ENCODE data around the gene KLHDC10.

The KLHDC10 gene

DNA sequence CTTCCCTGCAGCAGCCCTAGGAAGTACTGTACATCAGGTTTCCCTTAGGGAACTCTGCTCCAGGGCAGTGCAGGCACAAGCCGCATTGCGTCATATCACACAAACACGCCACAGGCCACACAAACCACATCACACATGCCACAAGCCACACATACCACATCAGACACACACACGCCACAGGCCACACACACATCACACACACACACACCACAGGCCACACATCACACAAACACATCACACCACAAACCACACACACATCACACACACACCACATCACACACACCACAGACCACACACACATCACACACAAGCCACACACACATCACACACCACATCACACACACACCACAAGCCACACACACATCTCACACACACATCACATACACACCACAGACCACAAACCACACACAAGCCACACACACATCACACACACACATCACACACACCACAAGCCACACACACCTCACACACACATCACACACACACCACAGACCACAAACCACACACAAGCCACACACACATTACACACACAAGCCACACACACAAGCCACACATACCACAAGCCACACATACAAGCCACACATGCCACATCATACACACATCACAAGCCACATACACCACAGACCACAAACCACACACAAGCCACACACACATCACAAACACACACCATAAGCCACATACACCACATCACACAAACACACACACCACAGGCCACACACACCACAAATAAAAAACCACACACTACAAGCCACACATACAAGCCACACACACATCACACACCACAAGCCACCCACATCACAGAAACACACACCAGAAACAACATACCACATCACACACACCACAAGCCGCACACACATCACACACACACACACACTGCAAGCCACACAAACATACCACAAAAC, 81.5 kb downstream of the KLHDC10 start:
- TF ChIP-seq POLR2AphosphoS5 (IDR thresholded peaks at IDR 0.05; ENCODE audit: low read depth, low read length) = no peak
- FAIRE-seq (peak; percentile 97), DNase-seq (ENCODE audit: insufficient read length, low spot score) (no peak)

DNA sequence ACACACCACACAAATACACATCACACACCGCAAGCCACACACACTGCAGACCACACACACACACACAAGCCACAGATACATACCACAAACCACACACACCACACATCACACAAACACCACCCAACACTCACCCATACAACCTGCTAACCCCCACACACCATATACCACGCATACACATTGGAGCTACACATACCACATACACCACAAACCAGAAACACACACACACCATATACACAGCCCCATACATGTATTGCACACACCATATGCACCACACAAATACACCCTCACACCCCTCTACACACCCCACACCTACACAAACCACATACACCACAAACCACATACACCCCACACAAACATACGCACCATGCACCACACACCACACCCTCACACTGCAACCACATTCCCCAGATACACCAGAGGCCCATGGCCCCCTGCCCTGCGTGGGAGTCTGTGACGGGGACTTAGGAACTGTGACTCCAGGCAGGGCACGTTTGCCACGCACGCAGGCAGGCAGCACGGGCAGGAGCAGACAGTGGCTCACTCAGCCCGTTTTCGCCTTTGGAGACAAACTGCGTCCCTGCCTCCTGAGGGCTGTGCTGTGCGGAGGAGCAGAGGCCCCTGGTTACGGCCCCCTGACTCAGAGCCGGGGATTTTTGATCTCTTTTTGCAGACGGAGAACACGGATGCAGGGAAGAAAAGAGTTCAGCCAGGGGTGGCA, 82.3 kb downstream of the KLHDC10 start:
- DNase-seq (ENCODE audit: insufficient read length, low spot score) (no peak), FAIRE-seq (no peak)
- TF ChIP-seq TAF1 (IDR thresholded peaks at IDR 0.05; ENCODE audit: low read depth, low read length) (no peak), POLR2AphosphoS5 (IDR thresholded peaks at IDR 0.05; ENCODE audit: low read depth, low read length) (no peak), POU2F2 (IDR thresholded peaks at IDR 0.05; ENCODE audit: low read depth, low read length) (peak; percentile 49; the same call in 1 of the 2 replicates)

DNA sequence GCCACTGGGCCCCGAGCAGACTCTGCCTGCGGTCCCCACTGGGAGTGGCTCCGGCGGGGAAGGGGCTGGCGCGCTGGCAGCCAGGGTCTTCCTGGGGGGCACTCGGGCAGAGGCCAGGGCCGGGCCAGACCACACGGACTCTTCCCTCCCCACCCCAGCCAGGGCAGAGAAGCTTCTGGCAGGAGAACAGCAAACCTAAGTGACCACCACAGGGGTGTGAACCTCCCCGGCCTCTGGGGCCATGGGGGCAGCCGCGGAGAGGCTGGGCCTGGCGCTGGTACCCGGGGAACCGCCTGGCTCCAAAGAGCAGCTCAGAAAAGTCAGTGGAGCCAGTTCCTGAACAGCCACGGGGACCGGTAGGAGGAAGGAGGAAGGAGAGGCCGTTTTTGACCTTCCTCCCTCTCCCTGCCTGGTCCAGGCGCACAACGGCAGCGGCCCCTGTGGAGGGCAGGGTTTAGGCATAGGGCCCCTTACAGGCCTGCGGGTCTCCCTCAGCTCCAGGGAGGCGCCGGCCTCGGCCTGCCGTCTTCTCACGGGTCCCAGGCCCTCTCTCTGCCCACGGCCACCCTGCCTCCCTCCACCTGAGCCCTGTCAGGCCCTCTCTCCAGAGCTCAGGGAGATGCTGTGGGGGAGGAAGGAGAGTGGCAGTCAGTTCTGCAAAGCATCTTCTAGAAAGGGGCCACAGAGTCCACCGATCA, 83.0 kb downstream of the KLHDC10 start:
- no peak for DNase-seq (ENCODE audit: insufficient read length, low spot score)
- TF ChIP-seq PAX5 (IDR thresholded peaks at IDR 0.05; ENCODE audit: insufficient read depth, low read length, severe bottlenecking) (no peak), SPI1 (IDR thresholded peaks at IDR 0.05; ENCODE audit: low read depth, low read length) (no peak), POLR2A (IDR thresholded peaks at IDR 0.05; ENCODE audit: low read depth, low read length) (no peak), POLR2AphosphoS5 (IDR thresholded peaks at IDR 0.05; ENCODE audit: low read depth, low read length) (no peak), TAF1 (IDR thresholded peaks at IDR 0.05; ENCODE audit: low read depth, low read length) (no peak), POU2F2 (IDR thresholded peaks at IDR 0.05; ENCODE audit: low read depth, low read length) (no peak)
- FAIRE-seq = no peak

DNA sequence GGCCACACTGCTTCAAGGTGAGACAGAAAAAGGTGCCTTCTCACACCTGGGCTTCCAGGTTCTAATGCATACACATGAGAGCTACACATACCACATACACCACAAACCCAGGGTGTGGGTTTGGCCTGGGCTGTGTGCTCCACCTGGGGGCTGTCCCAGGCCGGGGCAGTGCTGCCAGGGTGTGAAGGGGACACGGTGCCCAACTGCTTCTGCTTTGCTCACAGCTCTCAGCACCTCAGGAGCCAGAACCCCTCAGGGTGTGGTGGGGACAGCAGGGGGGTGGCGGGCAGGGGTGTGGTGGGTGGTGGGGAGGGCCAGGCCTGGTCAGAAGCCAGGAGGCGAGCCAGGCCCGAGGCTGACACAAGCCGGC, 83.8 kb downstream of the KLHDC10 start:
- FAIRE-seq = no peak
- TF ChIP-seq POLR2AphosphoS5 (IDR thresholded peaks at IDR 0.05; ENCODE audit: low read depth, low read length) = no peak
- TF ChIP-seq TAF1 (IDR thresholded peaks at IDR 0.05; ENCODE audit: low read depth, low read length) = no peak
- no peak for TF ChIP-seq POLR2A (IDR thresholded peaks at IDR 0.05; ENCODE audit: low read depth, low read length)
- no peak for TF ChIP-seq SPI1 (IDR thresholded peaks at IDR 0.05; ENCODE audit: low read depth, low read length)
- no peak for TF ChIP-seq PAX5 (IDR thresholded peaks at IDR 0.05; ENCODE audit: insufficient read depth, low read length, severe bottlenecking)
- TF ChIP-seq POU2F2 (IDR thresholded peaks at IDR 0.05; ENCODE audit: low read depth, low read length) = no peak

DNA sequence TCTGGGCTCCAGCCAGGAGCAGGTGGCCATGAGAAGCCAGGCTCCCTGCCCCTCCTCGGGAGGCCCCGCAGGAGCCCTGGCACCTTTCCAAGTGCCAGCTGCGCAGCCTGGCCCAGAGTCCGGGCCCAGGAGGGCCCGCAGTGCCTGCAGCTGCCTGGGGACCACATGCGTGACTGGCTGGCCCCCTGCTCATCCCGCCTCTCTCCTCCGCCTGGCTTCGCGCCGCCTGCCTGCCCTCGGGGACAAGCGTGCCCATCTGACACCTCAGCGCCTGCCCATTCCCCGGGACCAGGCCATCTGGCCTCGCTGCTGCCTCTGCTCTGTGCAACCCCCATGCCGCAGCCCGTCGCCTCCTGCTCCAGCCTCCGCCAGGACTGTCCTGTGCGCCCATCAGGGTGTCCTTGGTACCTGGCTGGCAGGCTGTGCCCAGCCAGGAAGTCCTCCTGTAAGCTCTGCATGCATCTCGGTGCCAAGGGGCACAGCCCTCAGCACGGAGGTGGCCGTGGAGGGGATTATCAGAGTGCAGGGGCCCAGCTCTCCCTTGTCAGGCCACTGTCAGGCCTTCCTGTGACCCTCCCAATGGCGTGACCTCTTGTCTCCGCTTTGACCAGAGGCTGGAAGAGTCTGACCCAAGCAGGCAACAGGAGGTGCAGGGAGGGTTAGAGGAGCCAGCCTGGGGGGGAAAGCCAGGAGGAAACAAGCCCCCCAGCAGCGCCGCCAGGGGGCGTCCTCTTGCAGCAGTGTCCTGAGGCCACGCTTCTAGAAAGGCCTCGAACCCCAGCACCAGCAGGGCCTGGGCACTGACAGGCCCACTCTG, 84.4 kb downstream of the KLHDC10 start:
- TF ChIP-seq PAX5 (IDR thresholded peaks at IDR 0.05; ENCODE audit: insufficient read depth, low read length, severe bottlenecking) = no peak
- no peak for TF ChIP-seq SPI1 (IDR thresholded peaks at IDR 0.05; ENCODE audit: low read depth, low read length)
- no peak for TF ChIP-seq POLR2AphosphoS5 (IDR thresholded peaks at IDR 0.05; ENCODE audit: low read depth, low read length)
- TF ChIP-seq POLR2A (IDR thresholded peaks at IDR 0.05; ENCODE audit: low read depth, low read length) = no peak
- TF ChIP-seq POU2F2 (IDR thresholded peaks at IDR 0.05; ENCODE audit: low read depth, low read length) = no peak
- TF ChIP-seq TAF1 (IDR thresholded peaks at IDR 0.05; ENCODE audit: low read depth, low read length) = no peak
- no peak for DNase-seq (ENCODE audit: insufficient read length, low spot score)
- FAIRE-seq = no peak

More for the DNA sequence above, 83.8 kb downstream of the KLHDC10 start:
- no peak for DNase-seq (ENCODE audit: insufficient read length, low spot score)

DNA sequence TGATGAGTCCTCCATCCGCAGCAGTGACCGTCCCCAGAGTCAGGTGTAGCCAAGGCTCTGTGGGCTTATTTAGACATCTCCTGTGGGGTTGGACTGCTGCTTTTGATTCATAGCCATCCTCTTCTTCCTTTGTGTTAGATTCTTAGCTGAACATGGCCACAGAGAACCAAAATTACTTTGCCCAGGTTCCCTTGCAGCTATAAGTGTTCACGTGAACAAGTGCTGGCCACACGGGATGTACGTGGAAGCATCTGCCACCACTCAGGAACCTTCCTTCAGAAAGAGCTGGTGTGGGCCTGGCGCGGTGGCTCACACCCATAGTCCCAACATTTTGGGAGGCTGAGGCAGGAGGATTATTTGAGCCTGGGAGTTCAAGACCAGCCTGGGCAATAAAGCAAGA, 85.8 kb downstream of the KLHDC10 start:
- FAIRE-seq = no peak
- TF ChIP-seq PAX5 (IDR thresholded peaks at IDR 0.05; ENCODE audit: insufficient read depth, low read length, severe bottlenecking) (no peak), SPI1 (IDR thresholded peaks at IDR 0.05; ENCODE audit: low read depth, low read length) (no peak), POU2F2 (IDR thresholded peaks at IDR 0.05; ENCODE audit: low read depth, low read length) (no peak), POLR2AphosphoS5 (IDR thresholded peaks at IDR 0.05; ENCODE audit: low read depth, low read length) (no peak), POLR2A (IDR thresholded peaks at IDR 0.05; ENCODE audit: low read depth, low read length) (no peak), TAF1 (IDR thresholded peaks at IDR 0.05; ENCODE audit: low read depth, low read length) (no peak)
- DNase-seq (ENCODE audit: insufficient read length, low spot score) = no peak

DNA sequence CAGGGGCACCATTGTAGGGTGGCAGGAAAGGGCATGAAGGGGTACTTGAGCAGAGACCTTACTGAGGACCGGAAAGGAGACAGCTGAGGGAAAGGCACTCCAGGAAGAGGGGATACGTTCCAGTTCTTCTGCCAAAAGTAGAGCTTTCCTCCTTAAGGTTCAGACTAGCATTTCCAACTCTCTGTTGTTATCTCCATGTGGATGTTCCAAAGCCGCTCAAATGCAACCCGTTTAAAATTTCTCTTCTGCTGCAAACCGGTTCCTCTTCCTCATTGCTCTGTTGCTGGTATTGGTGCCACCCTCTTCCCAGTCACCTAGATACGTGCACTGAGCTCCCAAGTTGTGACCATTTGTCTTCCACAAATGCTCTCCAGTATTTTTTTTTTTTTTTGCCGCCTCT, 87.4 kb downstream of the KLHDC10 start:
- DNase-seq (ENCODE audit: insufficient read length, low spot score) (no peak), FAIRE-seq (no peak)
- TF ChIP-seq PAX5 (IDR thresholded peaks at IDR 0.05; ENCODE audit: insufficient read depth, low read length, severe bottlenecking) (no peak), POU2F2 (IDR thresholded peaks at IDR 0.05; ENCODE audit: low read depth, low read length) (no peak), TAF1 (IDR thresholded peaks at IDR 0.05; ENCODE audit: low read depth, low read length) (no peak), POLR2A (IDR thresholded peaks at IDR 0.05; ENCODE audit: low read depth, low read length) (no peak), SPI1 (IDR thresholded peaks at IDR 0.05; ENCODE audit: low read depth, low read length) (no peak), POLR2AphosphoS5 (IDR thresholded peaks at IDR 0.05; ENCODE audit: low read depth, low read length) (no peak)

DNA sequence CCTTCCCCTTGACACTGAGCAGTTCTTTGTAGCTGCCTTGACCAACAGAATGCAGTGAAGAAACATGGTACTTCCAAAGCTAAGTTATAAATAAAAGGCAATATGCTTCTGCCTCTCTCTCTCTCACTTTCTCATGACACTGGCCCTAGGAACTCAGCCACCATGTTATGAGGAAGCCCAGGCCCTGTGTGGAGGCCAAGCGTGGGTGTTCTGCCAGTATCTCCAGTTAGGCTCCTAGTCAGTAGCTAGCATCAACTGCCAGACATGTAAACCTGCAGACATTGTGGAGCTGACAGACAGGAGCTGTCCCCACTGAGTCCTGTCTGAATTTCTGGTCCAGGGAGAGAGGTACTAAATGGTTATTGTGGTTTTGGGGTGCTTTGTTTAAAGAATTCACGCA, 89.7 kb downstream of the KLHDC10 start:
- TF ChIP-seq POLR2AphosphoS5 (IDR thresholded peaks at IDR 0.05; ENCODE audit: low read depth, low read length) (no peak), PAX5 (IDR thresholded peaks at IDR 0.05; ENCODE audit: insufficient read depth, low read length, severe bottlenecking) (no peak), POLR2A (IDR thresholded peaks at IDR 0.05; ENCODE audit: low read depth, low read length) (no peak), TAF1 (IDR thresholded peaks at IDR 0.05; ENCODE audit: low read depth, low read length) (no peak), SPI1 (IDR thresholded peaks at IDR 0.05; ENCODE audit: low read depth, low read length) (no peak), POU2F2 (IDR thresholded peaks at IDR 0.05; ENCODE audit: low read depth, low read length) (no peak)
- no peak for FAIRE-seq
- no peak for DNase-seq (ENCODE audit: insufficient read length, low spot score)

DNA sequence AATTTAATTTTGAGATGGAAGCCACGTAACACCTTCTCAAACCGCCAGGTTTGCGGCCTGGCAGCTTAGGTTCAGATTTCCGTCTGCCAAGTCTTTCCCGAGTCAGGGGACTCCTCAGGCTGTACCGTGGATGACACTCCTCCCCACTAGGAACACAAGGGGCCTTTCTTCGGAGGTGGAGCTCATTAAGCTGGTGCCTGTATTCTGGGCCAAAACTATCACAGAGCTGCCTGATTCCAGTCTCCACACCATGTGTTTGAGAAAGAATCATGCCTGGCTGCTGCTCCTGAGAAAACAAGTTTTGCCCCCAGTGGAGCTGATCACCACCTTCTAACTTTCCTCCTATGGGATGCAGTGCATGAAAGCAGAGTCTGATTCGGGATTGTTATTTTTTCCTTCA, 90.1 kb downstream of the KLHDC10 start:
- FAIRE-seq (no peak), DNase-seq (ENCODE audit: insufficient read length, low spot score) (no peak)
- TF ChIP-seq TAF1 (IDR thresholded peaks at IDR 0.05; ENCODE audit: low read depth, low read length) (no peak), POU2F2 (IDR thresholded peaks at IDR 0.05; ENCODE audit: low read depth, low read length) (no peak), PAX5 (IDR thresholded peaks at IDR 0.05; ENCODE audit: insufficient read depth, low read length, severe bottlenecking) (no peak), POLR2A (IDR thresholded peaks at IDR 0.05; ENCODE audit: low read depth, low read length) (no peak), POLR2AphosphoS5 (IDR thresholded peaks at IDR 0.05; ENCODE audit: low read depth, low read length) (no peak), SPI1 (IDR thresholded peaks at IDR 0.05; ENCODE audit: low read depth, low read length) (no peak)

Measured in GM12891 (cell line).